ENCODE measurements around the gene OR5K2. TPM values are rescaled to one million over a fixed set of nuclear protein-coding genes. Genes with fewer than 3 reads are reported as not detected.

The OR5K2 gene
- total and polyA plus RNA-seq, 10 of the 15 experiments (the other 5 are each of a cell fraction or from before 2014, with no cell fraction given): 0.12 TPM; not detected in 9

GRCh38 chr3:98531622-98532274 is 34.3 kb downstream of the OR5K2 start, which contains the start of gene GPR15 (continued):
- TF ChIP-seq BHLHE40 (IDR thresholded peaks at IDR 0.05; ENCODE audit: borderline replicate concordance in 1 of 2, low read depth in 2 of 2, low read length in 1 of 2) (peak; percentile 78 to 90; a peak in 3 of 4 replicates), CBX5 (IDR thresholded peaks at IDR 0.05; ENCODE audit: low read depth) (no peak), ZBTB11 (CRISPR knock-in tag; IDR thresholded peaks at IDR 0.05) (no peak), YY1 (IDR thresholded peaks at IDR 0.05; ENCODE audit: low read depth, low read length) (no peak), ATF2 (IDR thresholded peaks at IDR 0.05; ENCODE audit: low read length) (peak; percentile 32; the same call in 1 of the 2 replicates), FOXM1 (IDR thresholded peaks at IDR 0.05; ENCODE audit: low read depth, low read length) (peak; percentile 82; the same call in 1 of the 2 replicates), SIX5 (IDR thresholded peaks at IDR 0.05; ENCODE audit: low read depth, low read length, severe bottlenecking) (no peak), MTA2 (IDR thresholded peaks at IDR 0.05; ENCODE audit: low read depth) (peak; percentile 62), HDAC2 (IDR thresholded peaks at IDR 0.05) (no peak), TBL1XR1 (IDR thresholded peaks at IDR 0.05; ENCODE audit: low read depth, low read length) (peak; percentile 23; the same call in 1 of the 2 replicates), MEF2A (IDR thresholded peaks at IDR 0.05; ENCODE audit: insufficient read depth, low read depth, low read length) (no peak), IKZF2 (IDR thresholded peaks at IDR 0.05) (peak; percentile 28 to 59; a peak in 3 of 4 replicates), CBFB (IDR thresholded peaks at IDR 0.05; ENCODE audit: low read depth) (peak; percentile 68; the same call in 1 of the 2 replicates), CREB1 (IDR thresholded peaks at IDR 0.05; ENCODE audit: low read depth) (peak; percentile 13; the same call in 1 of the 2 replicates), ZZZ3 (IDR thresholded peaks at IDR 0.05; ENCODE audit: control insufficient read depth, insufficient read length, low read depth) (no peak), NR2C2 (IDR thresholded peaks at IDR 0.05; ENCODE audit: borderline replicate concordance, control insufficient read depth, insufficient read length, low read depth) (no peak), SMAD5 (IDR thresholded peaks at IDR 0.05; ENCODE audit: low read depth) (peak; percentile 79), HDGF (IDR thresholded peaks at IDR 0.05) (0 out of 2 replicates have a peak, but pooled peaks have one; percentile 3)
- TF ChIP-seq, protein P1, sequence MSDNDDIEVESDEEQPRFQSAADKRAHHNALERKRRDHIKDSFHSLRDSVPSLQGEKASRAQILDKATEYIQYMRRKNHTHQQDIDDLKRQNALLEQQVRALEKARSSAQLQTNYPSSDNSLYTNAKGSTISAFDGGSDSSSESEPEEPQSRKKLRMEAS (IDR thresholded peaks at IDR 0.05; ENCODE audit: low read depth, low read length): no peak
- TF ChIP-seq, protein P2, sequence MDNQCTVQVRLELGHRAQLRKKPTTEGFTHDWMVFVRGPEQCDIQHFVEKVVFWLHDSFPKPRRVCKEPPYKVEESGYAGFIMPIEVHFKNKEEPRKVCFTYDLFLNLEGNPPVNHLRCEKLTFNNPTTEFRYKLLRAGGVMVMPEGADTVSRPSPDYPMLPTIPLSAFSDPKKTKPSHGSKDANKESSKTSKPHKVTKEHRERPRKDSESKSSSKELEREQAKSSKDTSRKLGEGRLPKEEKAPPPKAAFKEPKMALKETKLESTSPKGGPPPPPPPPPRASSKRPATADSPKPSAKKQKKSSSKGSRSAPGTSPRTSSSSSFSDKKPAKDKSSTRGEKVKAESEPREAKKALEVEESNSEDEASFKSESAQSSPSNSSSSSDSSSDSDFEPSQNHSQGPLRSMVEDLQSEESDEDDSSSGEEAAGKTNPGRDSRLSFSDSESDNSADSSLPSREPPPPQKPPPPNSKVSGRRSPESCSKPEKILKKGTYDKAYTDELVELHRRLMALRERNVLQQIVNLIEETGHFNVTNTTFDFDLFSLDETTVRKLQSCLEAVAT (IDR thresholded peaks at IDR 0.05): peak; percentile 79

All from GM12878 (cell line).